Measurements from ENCODE around the gene OTUD5.
"Not testable (repeated sequence)": the region's sequence is repeated elsewhere in the genome, so short reads cannot be mapped to it uniquely, and the experiment has no call there.

Gene OTUD5

DNA sequence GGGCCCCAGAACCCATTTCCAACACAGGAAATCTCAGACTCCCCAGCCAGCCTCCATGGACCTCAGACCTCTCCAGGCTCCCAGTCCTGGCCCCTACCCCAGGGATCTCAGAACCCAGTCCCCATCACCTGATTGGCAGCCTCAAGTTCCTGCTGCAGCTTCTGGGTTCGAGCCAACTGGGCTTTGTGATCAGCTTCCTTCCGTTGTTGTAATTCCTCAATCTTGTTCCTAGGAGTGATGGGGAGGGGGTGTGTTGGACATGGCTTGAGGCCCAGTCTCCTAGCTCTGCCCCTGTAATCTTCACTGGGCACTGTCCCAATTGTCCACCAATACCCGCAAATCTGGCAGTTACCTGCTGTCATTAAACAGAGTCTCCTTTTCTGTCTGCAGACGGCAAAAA is 32.1 kb upstream of the OTUD5 start:
- H3K4me3 ChIP-seq (ENCODE audit: low read depth, low read length), result no peak overlapping the region
- DNase-seq, result no peak
- H3K9me3 ChIP-seq (ENCODE audit: severe bottlenecking), result no peaks in the 10 kb centered on the region
- TF ChIP-seq, protein P1, sequence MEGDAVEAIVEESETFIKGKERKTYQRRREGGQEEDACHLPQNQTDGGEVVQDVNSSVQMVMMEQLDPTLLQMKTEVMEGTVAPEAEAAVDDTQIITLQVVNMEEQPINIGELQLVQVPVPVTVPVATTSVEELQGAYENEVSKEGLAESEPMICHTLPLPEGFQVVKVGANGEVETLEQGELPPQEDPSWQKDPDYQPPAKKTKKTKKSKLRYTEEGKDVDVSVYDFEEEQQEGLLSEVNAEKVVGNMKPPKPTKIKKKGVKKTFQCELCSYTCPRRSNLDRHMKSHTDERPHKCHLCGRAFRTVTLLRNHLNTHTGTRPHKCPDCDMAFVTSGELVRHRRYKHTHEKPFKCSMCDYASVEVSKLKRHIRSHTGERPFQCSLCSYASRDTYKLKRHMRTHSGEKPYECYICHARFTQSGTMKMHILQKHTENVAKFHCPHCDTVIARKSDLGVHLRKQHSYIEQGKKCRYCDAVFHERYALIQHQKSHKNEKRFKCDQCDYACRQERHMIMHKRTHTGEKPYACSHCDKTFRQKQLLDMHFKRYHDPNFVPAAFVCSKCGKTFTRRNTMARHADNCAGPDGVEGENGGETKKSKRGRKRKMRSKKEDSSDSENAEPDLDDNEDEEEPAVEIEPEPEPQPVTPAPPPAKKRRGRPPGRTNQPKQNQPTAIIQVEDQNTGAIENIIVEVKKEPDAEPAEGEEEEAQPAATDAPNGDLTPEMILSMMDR (IDR thresholded peaks at IDR 0.05; ENCODE audit: low read depth, low read length), result no peak
- no peak overlapping the region for H3K27ac ChIP-seq
- peaks cover 3% of the 10 kb centered on the region for H3K27me3 ChIP-seq (ENCODE audit: insufficient read depth, low read depth, severe bottlenecking)
- H3K36me3 ChIP-seq, result peaks cover 19% of the 10 kb centered on the region

DNA sequence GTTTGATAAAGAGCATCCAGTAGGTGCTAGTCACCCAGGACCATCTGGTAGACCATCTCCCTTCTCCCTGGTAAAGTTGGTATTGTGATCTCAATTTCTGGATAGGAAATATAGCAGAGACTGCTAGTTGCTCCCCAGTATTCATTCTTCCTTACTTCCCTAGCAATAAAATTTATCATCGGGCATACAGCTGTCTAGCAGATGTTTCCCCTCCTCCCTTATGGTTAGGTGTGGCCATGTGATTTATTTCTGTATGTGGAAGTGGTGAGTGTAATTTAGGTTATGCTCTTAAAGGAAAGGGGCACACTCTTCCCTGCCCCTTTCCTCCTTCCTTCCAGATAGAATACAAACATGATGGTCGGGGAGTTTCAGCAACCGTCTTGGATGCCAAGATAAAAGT is 26.5 kb upstream of the OTUD5 start:
- H3K4me3 ChIP-seq (ENCODE audit: low read depth, low read length), result no peak overlapping the region
- H3K9me3 ChIP-seq (ENCODE audit: severe bottlenecking), result no peaks in the 10 kb centered on the region
- no peak overlapping the region for H3K27ac ChIP-seq
- peaks cover 20% of the 10 kb centered on the region for H3K27me3 ChIP-seq (ENCODE audit: insufficient read depth, low read depth, severe bottlenecking)
- TF ChIP-seq, protein P1 (IDR thresholded peaks at IDR 0.05; ENCODE audit: low read depth, low read length), result no peak
- DNase-seq, result no peak
- peaks cover 27% of the 10 kb centered on the region for H3K36me3 ChIP-seq

DNA sequence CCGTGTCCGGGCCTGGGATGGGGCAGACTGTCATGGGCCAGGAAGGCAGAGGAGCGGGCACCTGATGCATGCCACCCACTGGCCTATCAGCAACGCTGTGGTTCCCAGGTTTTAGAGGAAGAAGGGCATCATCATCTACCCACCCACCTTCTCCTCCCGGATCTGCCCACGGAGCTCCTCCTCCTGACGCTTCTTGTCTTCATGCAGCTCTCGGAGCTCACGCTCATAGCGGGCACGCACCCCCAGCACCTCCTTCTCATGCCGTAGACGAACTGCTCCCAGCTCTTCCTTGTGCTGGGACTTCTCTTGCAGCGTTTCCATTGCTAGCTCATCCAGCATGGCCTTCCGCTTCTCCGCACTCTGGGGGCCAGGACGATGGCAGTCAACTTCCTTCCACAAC is 25.7 kb upstream of the OTUD5 start:
- H3K4me3 ChIP-seq (ENCODE audit: low read depth, low read length), result no peak overlapping the region
- H3K27me3 ChIP-seq (ENCODE audit: insufficient read depth, low read depth, severe bottlenecking), result peaks cover 20% of the 10 kb centered on the region
- no peak for DNase-seq
- TF ChIP-seq, protein P1 (IDR thresholded peaks at IDR 0.05; ENCODE audit: low read depth, low read length), result no peak
- H3K27ac ChIP-seq, result no peak overlapping the region
- no peaks in the 10 kb centered on the region for H3K9me3 ChIP-seq (ENCODE audit: severe bottlenecking)
- peaks cover 26% of the 10 kb centered on the region for H3K36me3 ChIP-seq

DNA sequence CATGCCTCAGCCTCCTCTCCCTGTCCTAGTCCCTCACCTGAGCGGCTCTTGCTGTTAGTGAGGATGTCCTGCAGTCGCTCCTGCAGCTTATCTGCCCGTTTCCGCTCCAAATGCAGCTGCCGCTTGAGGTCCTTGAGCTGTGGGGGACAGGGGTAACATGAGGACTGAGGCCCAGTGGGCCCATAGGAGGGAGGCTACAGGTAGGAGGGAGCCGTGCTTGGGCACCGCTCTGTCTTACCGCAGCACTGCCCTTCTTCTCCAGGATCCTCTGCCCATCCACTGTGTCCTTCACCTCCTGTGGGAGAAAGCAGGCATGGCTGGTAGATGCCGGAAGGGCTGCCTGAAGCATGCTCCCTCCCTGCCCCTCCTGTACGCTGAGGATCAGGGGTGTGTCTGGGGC is 23.8 kb upstream of the OTUD5 start:
- Histone ChIP-seq H3K36me3 (peaks cover 27% of the 10 kb centered on the region), H3K4me3 (ENCODE audit: low read depth, low read length) (no peak overlapping the region), H3K27ac (no peak overlapping the region), H3K9me3 (ENCODE audit: severe bottlenecking) (no peaks in the 10 kb centered on the region), H3K27me3 (ENCODE audit: insufficient read depth, low read depth, severe bottlenecking) (peaks cover 20% of the 10 kb centered on the region)
- DNase-seq, result no peak
- TF ChIP-seq, protein P1 (IDR thresholded peaks at IDR 0.05; ENCODE audit: low read depth, low read length), result no peak

DNA sequence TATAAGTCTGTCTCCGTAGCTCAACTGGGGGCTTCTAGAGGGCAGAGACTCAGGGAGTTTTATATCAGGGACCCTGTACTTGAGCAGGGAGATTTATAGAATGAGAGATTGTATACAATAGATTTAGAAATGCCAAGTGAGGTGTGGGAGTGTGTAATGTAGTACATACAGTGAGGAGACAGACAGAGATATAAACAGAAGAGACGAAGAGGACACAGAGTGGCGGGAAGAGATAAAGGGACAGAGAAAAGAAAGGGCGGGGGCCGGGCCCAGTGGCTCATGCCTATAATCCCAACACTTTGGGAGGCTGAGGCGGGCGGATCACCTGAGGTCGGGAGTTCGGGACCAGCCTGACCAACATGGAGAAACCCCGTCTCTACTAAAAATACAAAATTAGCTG is 22.9 kb upstream of the OTUD5 start:
- not testable (repeated sequence) for DNase-seq; H3K4me3 ChIP-seq (ENCODE audit: low read depth, low read length); H3K27ac ChIP-seq; H3K9me3 ChIP-seq (ENCODE audit: severe bottlenecking)
- peaks cover 29% of the 10 kb centered on the region for H3K36me3 ChIP-seq
- H3K27me3 ChIP-seq (ENCODE audit: insufficient read depth, low read depth, severe bottlenecking), result peaks cover 20% of the 10 kb centered on the region

DNA sequence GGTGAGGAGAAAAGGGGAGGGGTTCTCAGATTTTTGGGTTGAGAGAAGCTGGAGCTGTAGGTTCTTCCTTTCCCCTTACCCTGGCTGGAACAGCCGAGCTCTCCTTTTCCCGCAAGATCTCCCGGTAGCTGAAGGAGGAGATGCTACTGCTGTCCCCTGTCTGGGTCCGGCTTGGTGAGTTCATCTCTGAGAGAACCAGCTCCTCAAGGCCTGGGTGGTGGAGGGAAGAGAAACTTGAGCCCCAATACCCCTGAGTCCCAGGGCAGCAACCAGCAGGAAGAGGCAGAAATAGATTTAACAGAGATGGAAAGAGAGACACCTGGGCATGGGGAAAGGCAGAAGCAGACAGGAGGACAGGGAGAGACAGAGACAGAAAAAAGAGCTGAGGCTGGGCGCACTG is 20.8 kb upstream of the OTUD5 start:
- Histone ChIP-seq H3K27me3 (ENCODE audit: insufficient read depth, low read depth, severe bottlenecking) (peaks cover 15% of the 10 kb centered on the region), H3K9me3 (ENCODE audit: severe bottlenecking) (no peaks in the 10 kb centered on the region), H3K27ac (no peak overlapping the region), H3K4me3 (ENCODE audit: low read depth, low read length) (no peak overlapping the region), H3K36me3 (peaks cover 21% of the 10 kb centered on the region)
- DNase-seq, result no peak
- TF ChIP-seq, protein P1 (IDR thresholded peaks at IDR 0.05; ENCODE audit: low read depth, low read length), result no peak

Measured in WERI-Rb-1 (cell line).